ENCODE data around the gene MYOZ1.

The MYOZ1 gene

GRCh38 chr10:73597346-73597745, 43.9 kb downstream of the MYOZ1 start:
- DNase-seq (ENCODE audit: low spot score): no peak

DNA sequence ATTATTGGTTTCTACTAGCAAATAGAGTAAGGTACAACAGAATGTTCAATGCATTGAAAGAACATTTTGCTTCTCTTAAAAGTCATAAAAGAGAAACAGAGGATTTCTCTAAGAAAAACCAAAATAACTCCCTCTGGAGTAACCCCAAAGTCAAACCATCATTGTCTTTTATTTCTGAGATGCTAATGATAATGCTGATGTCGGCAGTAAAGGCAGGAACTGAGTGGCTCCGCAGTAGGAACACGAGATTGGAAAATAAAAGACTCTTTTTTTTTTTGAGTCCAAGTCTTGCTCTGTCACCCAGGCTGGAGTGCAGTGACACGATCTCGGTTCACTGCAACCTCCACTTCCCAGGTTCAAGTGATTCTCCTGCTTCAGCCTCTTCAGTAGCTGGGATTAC, 47.5 kb downstream of the MYOZ1 start:
- DNase-seq (ENCODE audit: low spot score): no peak

GRCh38 chr10:73593110-73593509, 48.2 kb downstream of the MYOZ1 start:
- no peak for DNase-seq (ENCODE audit: low spot score)

DNA sequence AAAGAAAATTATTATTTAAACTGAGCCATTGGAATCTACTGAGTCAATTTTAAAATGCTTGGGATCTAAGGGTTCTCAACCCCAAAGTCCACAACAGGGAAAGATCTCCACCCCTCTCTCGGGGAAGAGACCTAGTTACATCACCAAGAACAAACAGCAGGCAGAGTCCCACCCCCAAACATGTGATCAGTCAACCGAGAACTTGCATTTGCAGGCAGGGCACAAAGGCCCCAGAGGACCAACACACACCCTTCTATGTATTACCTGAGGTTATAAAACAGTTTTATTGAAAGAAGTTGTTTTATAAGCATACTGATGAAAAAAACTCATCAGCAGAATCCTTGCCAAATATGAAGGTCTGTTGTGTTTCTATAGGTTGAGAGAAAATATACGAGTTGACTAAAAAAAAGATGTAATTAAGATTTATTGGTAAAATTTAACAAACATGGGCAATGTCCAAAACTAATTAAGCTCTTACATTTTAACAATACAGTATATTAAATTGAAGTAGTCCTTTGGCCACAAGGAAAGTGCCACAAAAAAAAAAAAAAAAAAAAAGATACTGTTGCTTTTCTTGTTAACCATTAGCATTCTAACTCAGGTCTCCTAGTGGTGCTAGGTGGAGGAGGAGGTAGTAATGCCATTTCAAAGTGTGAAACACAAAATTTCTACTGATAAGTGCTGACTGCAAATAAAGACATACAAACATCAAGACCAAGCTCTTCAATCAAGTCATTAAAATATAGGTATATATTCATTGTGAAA, 49.2 kb downstream of the MYOZ1 start:
- peak; percentile 96 for DNase-seq (ENCODE audit: low spot score)

DNA sequence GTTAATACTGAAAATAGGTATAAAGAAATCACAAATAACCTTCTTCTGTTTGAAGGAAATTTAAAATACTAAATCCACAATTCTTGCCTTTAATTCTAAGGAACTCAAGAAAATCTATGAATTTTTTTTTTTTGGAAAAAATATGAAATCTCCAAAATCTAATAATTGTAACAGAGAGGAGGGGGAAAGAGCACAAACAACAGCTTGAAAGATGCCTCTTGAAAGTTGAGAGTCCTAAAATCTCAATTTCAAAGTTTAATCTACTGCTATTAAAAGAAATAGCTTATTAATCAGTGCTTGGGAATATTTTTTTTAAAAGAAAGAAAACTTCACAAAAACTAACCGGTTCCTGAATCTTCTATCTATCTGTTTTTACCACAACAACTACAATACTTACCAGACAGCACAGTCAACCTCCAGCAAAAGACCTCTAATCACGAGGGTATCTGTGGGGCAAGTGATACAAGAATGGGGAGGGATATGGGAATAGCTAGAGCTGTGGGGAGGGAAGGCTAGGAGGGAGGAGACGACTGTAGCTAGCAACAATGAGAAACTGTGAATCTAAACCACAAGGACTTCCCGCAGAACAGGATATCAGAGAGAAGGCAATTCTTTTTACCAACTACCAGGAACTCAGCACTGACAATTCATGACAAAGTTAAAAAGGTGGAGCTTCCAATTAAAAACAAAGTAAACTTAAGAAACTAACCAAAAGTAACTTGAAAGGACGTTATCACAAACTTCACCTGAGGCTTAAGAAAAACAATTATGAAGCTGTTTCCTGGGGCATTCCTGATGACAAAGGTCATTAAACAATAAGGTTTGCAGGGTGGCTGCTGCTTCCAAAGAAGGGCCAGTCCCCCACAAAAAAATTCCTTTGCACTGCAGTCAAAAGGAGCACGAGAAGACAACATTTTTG, 50.1 kb downstream of the MYOZ1 start, which contains the start of gene USP54:
USP54 (minus strand) TSS at position 462 of the 919 bp plus-strand sequence. CDS start 15,684 bp downstream, outside the sequence.
- peak; percentile 96 for DNase-seq (ENCODE audit: low spot score)

DNA sequence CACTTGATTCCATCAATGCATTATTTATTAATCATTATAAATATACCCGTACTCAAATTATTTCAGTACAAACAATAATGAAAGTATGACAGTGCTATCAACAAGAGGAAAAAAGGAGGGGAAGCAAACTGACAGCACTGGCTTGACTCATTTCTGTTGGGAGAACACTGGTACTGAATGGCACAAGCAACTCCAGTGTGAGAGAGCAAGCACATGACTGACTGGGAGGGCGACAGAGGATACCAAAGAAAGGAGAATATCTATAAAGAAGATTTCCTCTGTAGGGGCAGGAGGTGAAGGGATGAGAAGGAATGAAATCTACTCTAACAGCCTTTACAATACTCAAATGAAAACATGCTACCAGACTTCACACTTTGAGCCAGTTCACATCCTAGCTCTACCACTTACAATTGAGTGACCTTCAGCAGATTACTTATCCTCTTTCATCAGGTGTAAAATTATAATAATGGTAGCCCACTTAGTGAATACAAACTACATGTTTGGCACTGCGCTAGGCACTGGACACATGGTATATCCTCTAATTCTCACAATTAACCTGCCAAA, 51.6 kb downstream of the MYOZ1 start:
- DNase-seq (ENCODE audit: low spot score): peak; percentile 98

DNA sequence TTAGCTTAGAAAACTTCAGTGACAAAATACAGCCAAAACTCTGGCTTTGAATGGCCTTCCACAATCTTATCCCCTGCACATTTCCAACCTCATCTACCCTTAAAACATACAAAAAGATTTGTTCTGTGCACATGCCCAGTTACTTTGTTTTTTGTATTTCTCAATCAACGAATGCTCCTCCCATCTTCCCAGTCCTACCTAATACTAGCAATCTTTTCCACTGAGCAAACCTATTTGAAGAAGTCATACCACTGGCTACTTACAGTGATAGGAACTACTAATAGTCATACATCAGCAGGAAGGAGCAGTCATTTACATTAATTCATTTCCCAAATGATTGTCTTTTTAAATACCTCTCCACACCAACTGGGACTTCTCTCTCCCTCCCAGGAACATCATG, 52.6 kb downstream of the MYOZ1 start:
- peak; percentile 58 for DNase-seq (ENCODE audit: low spot score)

DNA sequence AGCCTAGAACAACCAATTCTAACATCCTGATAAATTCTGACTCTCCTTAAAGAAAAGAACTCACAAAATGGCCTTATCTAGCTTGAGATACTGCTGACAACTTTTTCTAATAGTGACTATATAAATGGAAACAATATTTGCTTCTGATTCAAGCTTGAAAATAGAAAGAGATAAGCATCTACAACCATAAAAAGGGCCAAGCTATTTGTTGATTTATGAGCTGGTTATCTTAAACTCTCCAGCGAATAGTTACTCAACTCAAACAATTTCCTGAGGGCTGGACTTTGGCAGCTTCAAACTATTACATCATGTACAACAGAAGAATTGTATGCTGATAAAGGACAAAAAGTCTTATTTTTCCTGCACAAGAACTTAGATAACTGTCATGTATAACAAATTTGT, 54.7 kb downstream of the MYOZ1 start:
- peak; percentile 82 for DNase-seq (ENCODE audit: low spot score)

DNA sequence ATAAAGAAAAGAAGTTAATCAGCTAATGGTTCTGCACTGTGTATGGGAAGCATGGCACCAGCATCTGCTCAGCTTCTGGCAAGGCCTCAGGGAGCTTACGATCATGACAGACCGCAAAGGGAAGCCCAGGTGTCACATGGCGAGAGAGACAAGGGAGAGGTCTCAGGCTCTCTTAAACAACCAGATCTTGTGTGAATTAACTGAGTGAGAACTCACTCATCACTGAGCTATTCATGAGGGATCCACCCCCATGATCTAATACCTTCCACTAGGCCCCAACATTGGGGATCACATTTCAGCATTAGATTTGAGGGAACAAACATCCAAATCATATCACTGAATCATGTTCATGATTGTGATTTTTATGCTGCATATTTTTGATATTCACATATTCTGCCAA, 55.9 kb downstream of the MYOZ1 start:
- peak; percentile 29 for DNase-seq (ENCODE audit: low spot score)

- no peak for DNase-seq (ENCODE audit: low spot score)
Observed at GRCh38 chr10:73584737-73585136, 56.5 kb downstream of the MYOZ1 start.

DNA sequence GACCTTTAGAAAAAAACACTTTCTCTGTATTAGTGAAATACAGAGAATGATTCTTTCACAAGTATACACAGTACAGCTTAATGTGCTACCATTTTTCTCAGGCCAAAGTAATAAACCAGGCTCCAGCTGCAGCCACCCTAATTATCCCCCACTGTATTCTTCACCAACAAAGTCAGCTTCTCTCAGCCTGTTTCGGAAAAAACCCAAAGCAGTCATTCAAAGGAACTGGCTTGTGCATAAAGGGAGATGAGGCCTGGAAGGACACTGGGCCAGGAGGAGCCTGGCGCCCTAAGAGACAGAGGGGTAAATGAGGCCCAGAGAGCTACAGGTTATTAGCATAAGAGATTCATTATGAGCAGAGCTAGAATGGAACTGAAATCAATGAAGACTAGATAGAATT, 59.4 kb downstream of the MYOZ1 start:
- peak; percentile 94 for DNase-seq (ENCODE audit: low spot score)
